ENCODE data around the gene NKTR. TPM values are rescaled to one million over a fixed set of nuclear protein-coding genes. Genes with fewer than 3 reads are reported as not detected.
A peak's percentile ranks its signal among the peaks of the same experiment; 100 is the strongest.

The NKTR gene
- total and polyA plus RNA-seq, 2 of the 13 experiments (the other 11 are each of a cell fraction or from before 2014, with no cell fraction given): 41.3 to 59.6 TPM

DNA sequence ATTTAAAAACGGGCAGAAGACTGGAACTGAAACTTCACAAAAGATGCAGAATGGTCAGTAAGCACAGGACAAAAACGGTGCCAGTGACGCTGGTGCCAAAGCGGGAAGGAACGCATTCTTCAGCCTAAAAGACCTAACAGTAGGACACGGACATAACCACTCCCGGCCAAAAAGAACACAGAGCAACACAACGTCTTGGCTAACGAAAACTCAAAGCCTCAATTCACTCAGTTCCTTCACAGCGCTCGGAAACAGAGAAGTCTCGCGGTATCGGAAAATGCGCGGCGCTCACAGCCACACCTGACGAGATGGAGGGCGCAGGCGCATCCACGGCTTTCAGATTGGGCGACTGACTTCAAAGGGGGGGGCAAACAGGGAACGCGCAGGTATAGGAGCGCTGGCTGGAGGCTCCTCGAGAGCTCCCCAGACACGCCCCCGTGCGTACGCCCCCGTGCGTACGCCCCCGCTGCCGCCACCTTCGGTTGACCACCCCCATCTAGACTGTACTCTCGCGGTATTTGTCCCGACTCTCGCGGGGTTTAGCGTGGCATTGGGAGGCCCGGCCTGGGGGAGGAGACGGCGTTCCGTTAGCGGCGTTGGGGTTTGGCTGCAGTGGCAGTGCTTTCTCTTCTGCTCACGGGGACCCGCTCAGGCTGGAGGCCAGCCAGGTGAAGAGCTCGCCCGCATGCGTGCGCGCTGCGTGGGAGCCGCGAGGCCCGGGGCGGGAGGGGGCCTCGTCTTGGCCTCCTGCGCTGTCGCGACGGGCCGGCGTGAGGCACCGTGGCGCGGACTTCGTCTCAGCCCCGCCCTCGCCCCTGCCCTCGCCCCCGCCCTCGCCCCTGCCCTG lies at the start of gene NKTR (continued):
- TF ChIP-seq, protein P1, sequence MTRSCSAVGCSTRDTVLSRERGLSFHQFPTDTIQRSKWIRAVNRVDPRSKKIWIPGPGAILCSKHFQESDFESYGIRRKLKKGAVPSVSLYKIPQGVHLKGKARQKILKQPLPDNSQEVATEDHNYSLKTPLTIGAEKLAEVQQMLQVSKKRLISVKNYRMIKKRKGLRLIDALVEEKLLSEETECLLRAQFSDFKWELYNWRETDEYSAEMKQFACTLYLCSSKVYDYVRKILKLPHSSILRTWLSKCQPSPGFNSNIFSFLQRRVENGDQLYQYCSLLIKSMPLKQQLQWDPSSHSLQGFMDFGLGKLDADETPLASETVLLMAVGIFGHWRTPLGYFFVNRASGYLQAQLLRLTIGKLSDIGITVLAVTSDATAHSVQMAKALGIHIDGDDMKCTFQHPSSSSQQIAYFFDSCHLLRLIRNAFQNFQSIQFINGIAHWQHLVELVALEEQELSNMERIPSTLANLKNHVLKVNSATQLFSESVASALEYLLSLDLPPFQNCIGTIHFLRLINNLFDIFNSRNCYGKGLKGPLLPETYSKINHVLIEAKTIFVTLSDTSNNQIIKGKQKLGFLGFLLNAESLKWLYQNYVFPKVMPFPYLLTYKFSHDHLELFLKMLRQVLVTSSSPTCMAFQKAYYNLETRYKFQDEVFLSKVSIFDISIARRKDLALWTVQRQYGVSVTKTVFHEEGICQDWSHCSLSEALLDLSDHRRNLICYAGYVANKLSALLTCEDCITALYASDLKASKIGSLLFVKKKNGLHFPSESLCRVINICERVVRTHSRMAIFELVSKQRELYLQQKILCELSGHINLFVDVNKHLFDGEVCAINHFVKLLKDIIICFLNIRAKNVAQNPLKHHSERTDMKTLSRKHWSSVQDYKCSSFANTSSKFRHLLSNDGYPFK (CRISPR knock-in tag; IDR thresholded peaks at IDR 0.05; ENCODE audit: borderline replicate concordance): peak; percentile 87; the same call in 1 of the 2 replicates
- no peak for TF ChIP-seq ATRX (CRISPR knock-in tag; IDR thresholded peaks at IDR 0.05; ENCODE audit: borderline replicate concordance)
- no peak; the same call in 1 of the 2 replicates for TF ChIP-seq SMAD1 (CRISPR knock-in tag; IDR thresholded peaks at IDR 0.05; ENCODE audit: borderline replicate concordance, low read depth)
- TF ChIP-seq ADNP (CRISPR knock-in tag; IDR thresholded peaks at IDR 0.05): no peak
- peak; percentile 87 for TF ChIP-seq KLF6 (CRISPR knock-in tag; IDR thresholded peaks at IDR 0.05)
- TF ChIP-seq FOXP1 (IDR thresholded peaks at IDR 0.05): no peak
- TF ChIP-seq FOXP1 (CRISPR knock-in tag; IDR thresholded peaks at IDR 0.05): no peak
- TF ChIP-seq, protein P2, sequence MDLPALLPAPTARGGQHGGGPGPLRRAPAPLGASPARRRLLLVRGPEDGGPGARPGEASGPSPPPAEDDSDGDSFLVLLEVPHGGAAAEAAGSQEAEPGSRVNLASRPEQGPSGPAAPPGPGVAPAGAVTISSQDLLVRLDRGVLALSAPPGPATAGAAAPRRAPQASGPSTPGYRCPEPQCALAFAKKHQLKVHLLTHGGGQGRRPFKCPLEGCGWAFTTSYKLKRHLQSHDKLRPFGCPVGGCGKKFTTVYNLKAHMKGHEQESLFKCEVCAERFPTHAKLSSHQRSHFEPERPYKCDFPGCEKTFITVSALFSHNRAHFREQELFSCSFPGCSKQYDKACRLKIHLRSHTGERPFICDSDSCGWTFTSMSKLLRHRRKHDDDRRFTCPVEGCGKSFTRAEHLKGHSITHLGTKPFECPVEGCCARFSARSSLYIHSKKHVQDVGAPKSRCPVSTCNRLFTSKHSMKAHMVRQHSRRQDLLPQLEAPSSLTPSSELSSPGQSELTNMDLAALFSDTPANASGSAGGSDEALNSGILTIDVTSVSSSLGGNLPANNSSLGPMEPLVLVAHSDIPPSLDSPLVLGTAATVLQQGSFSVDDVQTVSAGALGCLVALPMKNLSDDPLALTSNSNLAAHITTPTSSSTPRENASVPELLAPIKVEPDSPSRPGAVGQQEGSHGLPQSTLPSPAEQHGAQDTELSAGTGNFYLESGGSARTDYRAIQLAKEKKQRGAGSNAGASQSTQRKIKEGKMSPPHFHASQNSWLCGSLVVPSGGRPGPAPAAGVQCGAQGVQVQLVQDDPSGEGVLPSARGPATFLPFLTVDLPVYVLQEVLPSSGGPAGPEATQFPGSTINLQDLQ (CRISPR knock-in tag; IDR thresholded peaks at IDR 0.05): no peak
- no peak for TF ChIP-seq MLLT10 (CRISPR knock-in tag; IDR thresholded peaks at IDR 0.05)
- no peak for TF ChIP-seq ZNF326 (CRISPR knock-in tag; IDR thresholded peaks at IDR 0.05; ENCODE audit: borderline replicate concordance)
- peak; percentile 19; the same call in 1 of the 2 replicates for TF ChIP-seq HNF4A (CRISPR knock-in tag; IDR thresholded peaks at IDR 0.05)
- TF ChIP-seq, protein P3, sequence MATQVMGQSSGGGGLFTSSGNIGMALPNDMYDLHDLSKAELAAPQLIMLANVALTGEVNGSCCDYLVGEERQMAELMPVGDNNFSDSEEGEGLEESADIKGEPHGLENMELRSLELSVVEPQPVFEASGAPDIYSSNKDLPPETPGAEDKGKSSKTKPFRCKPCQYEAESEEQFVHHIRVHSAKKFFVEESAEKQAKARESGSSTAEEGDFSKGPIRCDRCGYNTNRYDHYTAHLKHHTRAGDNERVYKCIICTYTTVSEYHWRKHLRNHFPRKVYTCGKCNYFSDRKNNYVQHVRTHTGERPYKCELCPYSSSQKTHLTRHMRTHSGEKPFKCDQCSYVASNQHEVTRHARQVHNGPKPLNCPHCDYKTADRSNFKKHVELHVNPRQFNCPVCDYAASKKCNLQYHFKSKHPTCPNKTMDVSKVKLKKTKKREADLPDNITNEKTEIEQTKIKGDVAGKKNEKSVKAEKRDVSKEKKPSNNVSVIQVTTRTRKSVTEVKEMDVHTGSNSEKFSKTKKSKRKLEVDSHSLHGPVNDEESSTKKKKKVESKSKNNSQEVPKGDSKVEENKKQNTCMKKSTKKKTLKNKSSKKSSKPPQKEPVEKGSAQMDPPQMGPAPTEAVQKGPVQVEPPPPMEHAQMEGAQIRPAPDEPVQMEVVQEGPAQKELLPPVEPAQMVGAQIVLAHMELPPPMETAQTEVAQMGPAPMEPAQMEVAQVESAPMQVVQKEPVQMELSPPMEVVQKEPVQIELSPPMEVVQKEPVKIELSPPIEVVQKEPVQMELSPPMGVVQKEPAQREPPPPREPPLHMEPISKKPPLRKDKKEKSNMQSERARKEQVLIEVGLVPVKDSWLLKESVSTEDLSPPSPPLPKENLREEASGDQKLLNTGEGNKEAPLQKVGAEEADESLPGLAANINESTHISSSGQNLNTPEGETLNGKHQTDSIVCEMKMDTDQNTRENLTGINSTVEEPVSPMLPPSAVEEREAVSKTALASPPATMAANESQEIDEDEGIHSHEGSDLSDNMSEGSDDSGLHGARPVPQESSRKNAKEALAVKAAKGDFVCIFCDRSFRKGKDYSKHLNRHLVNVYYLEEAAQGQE (IDR thresholded peaks at IDR 0.05; ENCODE audit: borderline replicate concordance in 1 of 2, low read depth in 1 of 2, low read length in 2 of 2): peak in 1 of 2 experiments; percentile 66; a peak in 1 of 4 replicates
- TF ChIP-seq ZNF235 (CRISPR knock-in tag; IDR thresholded peaks at IDR 0.05; ENCODE audit: borderline replicate concordance): no peak
- TF ChIP-seq, protein P4, sequence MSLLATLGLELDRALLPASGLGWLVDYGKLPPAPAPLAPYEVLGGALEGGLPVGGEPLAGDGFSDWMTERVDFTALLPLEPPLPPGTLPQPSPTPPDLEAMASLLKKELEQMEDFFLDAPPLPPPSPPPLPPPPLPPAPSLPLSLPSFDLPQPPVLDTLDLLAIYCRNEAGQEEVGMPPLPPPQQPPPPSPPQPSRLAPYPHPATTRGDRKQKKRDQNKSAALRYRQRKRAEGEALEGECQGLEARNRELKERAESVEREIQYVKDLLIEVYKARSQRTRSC (CRISPR knock-in tag; IDR thresholded peaks at IDR 0.05; ENCODE audit: low read depth): peak; percentile 58; the same call in 1 of the 2 replicates
